Germinal center (tissue), 1 donor: ENCODE results near the gene GSX2.
"Not testable (repeated sequence)": the region's sequence is repeated elsewhere in the genome, so short reads cannot be mapped to it uniquely, and the experiment has no call there.

ENCODE experiments used
- DNase-seq: peaks from one replicate; pipeline ENCODE4 v3.0.0; 2012; ENCODE audit warnings: mixed read lengths, low spot score

The GSX2 gene

DNA sequence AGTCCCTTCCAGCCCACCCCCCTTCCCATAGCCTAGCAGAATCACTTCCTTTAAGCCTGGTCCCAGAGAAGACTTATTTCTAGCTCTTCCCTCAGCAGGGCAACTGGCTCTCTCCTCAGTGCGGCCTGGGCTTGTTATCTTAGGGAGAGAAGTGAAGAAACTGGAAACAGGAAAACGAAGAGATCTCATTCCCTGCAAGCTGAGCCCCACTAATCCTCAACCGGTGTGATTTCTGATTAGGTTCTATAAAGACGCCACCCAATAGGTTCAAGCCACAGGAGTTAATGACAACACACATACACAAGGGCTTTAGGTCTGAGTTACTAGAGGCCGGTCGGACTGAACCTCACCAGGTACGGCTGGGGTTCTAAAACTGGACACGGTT is 3.2 kb downstream of the GSX2 start:
- no peak for DNase-seq

DNA sequence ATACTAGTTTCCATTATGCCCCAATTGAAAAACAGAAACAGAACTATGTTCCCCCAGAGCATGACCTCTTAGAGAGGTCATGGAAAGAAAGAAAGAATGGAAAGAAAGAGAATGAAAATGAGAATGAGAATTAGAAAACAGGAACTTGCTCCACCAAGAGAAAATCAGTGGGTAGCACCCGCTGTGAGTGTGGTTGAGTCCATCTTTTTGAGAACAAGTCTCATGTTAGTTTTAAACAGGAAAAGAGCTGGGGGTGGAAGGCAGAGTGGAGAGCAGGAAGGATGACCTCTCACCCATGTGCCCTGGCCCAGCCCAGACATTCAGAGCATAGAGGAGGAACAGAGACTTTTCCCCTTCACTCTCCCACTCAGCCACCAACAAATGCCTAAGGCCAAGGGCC is 4.9 kb downstream of the GSX2 start:
- DNase-seq, result peak; percentile 51

DNA sequence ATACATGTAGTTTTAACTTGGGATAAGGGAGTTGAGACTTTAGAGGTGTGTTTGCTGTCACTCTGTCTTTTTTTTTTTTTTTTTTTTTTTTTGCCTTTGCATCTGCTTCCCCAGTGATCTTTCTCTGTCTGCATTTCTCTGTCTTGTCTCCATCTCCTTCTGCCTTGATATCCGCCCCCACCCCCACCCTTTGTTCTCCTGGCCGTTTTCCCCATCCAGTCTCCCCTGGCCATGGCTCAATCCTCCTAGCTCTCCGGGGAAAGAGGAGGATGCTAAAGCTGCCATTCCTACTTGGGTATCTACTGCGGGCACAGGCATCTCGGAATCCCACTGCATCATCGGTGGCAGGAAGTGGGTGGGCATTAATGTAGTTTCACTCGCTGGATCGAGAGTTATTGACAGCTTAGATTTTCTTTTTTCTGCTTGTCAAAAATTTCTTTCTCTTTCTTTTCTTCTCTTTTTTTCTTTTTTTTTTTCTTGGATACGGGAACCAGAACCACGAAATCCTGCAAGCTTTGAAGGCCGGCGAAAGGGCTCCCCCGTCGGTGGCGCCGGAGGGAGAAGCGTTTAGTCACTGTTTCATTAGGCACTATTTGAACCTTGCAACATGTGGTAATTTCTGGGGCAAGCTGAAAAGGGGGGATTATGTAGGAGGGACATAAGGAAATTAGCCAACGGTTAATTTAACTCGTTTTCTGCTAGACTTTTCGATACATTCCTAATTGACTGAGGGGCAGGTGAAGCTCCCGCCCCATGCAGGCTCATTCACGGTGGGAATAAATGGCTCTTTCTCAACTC is 8.2 kb downstream of the GSX2 start:
- no peak for DNase-seq

DNA sequence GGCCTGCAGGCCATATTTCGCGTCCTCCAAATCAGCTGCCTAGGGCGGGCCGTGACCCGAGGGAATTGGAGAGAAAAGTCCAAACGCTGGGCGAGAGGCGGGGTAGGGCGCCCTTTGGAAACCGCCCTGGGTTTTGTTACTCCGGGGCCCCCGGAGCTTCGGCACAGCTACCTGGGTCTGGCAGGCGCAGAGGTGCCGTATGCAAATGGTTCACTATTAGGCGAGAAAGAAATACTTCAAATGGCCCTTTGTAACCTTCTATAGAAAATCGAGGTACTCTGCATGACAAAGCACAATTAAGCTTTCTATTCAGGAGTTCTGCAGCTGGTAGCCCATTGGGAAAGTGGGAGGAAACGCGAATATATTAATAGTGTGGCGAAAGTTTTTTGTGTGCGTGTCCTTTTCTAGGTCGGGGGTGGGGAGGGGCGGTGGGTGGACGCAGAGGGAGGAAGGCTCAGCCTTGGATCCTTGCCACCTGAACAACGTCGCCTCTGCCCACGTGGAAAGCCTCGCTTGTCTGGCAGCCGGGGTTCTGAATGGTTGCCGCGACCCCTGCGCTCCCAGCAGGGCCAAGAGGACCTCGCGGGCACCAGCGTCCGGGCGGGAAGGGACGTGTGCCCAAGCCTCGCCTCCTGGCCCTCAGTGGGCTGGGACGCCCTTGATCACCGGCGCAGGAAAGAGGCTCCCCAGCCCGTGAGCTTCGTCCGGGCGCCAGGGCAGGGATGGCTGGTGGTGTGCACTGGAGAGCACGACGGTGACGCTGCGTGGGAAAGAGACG is 9.5 kb downstream of the GSX2 start:
- DNase-seq, result peak; percentile 51

DNA sequence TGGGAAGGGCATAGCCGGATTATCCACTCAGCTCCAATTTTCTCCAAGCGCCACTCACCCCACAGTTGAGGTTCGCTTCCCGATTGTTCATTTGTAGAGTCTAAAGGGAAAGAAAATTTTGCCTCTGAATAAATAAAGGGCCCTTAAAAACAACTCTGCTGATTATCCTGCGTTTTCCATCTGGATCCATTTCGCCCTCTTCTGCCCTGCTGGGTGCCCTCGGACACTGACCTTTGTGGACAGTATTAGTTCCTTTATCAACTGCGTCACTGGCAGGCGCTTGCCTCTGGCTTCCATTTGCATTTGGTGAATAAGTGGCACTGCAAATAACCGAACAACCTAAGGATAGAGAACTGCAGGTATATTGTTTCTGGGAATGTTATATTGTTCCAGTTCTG is 10.1 kb downstream of the GSX2 start:
- no peak for DNase-seq

DNA sequence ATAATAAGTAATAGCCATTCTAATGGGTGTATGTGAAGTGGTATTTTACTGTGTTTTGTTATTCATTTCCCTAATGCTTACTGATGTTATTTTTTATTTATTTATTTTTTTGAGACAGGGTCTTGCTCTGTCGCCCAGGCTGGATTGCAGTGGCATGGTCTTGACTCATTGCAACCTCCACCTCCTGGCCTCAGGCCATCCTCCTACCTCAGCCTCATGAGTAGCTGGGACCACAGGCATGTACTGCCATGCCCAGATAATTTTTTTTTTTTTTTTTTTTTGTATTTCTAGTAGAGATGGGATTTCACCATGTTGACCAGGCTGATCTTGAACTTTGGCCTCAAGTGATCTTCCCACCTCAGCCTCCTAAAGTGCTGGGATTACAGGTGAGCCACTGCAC is 13.2 kb downstream of the GSX2 start:
- not testable (repeated sequence) for DNase-seq

DNA sequence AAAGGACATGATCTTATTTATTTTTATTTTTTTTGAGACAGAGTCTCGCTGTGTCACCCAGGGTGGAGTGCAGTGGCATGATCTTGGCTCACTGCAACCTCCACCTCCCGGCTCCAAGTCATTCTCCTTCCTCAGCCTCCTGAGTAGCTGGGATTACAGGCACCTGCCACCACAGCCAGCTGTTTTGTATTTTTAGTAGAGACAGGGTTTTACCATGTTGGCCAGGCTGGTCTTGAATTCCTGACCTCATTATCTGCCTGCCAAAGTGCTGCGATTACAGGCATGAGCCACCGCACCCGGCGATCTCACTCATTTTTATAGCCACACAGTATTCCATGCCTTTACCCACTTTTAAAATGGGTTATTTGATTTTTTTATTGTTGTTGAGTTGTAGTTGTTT is 16.3 kb downstream of the GSX2 start:
- not testable (repeated sequence) for DNase-seq

DNA sequence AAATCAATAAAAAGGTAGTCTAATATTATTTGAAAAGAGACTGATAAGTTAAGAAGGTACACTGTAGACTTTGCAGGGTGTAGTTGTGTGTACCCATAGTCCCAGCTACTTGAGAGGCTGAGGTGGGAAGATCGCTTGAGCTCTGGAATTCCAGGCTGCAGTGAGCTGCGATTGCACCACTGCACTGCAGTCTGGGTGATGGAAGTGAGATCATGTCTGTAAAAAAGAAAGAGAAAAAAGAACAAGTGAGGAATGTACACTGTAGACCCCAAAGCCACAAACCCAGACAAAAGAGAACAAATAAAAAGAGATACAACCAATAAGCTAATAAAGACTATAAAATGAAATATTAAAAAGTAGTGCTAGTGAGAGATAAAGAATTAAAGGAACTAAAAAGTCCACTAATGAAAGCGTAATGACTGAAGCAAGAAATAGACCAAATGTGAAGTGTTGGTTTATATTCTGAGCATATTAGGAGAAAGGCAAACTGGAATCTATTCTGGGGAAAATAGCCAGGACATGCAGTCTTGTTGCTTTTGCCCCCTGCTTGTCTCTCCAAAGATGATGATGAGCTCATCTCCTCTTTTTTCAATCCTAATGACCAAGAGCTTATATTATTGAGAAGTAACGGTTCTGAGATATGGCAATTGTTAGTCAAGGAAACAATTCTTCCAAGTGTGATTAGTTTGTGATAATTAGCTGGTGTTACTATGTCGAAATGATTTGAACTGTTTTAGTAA is 19.1 kb downstream of the GSX2 start:
- DNase-seq, result no peak

DNA sequence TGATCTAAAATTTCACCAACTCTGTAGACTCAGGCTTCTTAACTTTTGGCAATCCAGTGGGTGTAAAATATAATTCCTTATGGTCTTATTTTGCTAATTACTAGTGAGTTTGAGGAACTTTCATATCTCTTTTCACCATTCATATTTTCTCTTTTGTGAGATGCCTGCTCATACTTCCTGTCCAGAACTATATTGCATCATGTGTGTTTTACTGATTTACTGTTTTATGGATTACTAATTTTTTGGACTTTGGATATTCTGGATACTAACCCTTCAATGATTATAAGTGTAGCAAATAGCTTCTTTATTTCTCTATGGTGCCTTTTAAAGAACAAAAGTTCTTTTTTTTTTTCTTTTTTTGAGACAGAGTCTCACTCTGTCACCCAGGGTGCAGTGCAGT is 20.6 kb downstream of the GSX2 start:
- DNase-seq, result no peak

DNA sequence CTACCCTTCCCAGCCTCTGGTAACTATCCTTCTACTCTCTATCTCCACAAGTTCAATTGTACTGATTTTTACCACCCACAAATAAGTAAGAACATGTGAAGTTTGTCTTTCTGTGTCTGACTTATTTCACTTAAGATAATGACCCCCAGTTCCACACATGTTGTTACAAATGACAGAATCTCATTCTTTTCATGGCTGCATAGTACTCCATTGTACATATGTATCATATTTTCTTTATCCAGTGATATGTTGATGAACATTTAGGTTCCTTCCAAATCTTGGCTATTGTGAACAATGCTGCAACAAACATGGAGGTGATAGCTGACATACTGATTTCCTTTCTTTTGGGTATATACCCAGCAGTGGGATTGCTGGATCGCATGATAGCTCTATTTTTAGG is 27.7 kb downstream of the GSX2 start:
- no peak for DNase-seq

DNA sequence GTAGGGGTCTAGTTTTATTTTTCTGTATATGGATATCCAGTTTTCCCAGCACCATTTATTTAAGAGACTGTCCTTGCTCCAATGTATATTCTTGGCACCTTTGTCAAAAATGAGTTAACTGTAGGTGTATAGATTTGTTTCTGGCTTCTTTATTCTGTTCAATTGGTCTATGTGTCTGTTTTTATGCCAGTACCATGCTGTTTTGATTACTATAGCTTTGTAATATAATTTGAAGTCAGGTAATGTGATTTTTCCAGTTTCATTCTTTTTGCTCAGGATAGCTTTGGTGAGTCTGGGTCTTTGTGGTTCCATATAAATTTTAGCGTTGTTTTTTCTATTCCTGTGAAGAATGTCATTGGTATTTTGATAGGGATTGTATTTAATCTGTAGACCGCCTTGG is 28.7 kb downstream of the GSX2 start:
- not testable (repeated sequence) for DNase-seq

DNA sequence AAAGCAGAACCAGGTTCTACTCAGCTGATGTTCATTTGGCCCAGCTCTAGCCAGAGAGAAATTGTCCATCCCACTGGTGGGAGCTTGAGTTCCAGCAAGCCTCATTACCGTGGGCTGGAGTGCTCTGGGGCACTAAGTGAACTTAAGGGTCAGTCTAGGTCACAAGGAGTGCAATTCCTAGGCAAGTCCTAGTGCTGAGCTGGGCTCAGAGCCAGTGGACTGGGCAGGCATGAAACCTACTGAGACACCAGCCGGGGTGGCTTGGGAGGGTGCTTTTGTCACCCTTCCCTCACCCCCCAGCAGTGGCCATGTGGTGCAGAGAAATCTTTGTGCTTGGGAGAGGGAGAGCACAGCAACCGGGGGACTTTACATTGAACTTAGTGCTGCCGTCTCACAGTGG is 39.4 kb downstream of the GSX2 start:
- DNase-seq, result no peak

DNA sequence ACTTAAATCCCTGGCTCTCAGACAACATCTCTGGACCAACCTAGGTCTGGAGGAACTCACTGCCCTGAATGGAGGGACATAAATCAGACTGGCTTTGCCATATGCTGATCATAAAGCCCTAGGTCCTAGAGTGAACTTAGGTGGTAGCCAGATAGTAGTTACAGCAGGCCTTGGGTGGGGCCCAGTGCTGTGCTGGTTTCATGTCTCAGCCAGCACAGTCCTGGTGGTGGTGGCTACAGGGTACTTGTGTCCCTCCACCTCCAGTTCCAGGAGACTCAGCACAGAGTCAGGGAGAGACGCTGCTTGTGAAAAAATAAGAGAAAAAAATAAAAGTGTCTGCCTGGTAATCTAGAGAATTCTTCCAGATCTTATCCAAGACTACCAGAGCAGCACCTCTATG is 40.3 kb downstream of the GSX2 start:
- no peak for DNase-seq

DNA sequence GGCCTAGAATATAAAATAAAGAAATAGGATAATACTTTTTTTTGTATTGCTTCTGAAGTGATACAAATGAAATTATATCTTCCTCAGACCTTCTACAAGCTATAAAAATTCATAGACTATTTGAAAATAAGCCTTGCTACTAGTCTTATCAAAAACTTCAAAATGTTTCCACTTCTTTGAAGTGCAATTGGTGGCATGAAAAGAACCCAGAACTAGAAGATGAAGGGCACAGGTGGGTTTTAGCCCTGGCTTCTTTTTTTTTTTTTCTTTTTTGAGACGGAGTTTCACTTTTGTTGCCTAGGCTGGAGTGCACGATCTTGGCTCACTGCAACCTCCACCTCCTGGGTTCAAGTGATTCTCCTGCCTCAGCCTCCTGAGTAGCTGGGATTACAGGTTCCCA is 44.2 kb downstream of the GSX2 start:
- DNase-seq, result no peak

DNA sequence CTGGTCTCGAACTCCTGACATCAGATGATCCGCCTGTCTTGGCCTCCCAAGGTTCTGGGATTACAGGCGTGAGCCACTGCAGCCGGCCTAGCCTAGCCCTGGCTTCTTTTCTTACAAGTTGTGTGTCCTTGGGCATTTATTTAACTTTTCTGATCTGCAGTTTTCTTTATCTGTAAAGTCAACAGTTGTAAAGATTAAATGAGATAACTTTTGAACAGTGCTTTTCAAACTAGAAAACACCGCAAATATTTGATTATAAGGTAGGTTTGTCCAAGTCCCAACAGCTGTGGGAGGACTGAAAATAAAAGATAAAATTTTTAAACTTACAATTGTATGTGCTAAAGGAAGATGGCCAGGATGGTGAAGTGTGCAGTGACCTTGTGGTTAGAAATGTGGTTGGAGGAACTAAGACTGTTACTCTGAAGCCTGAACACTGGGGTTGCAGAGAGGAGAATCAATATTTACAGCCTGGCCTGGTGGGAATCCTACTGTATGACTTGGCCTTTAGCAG is 44.8 kb downstream of the GSX2 start:
- no peak for DNase-seq

DNA sequence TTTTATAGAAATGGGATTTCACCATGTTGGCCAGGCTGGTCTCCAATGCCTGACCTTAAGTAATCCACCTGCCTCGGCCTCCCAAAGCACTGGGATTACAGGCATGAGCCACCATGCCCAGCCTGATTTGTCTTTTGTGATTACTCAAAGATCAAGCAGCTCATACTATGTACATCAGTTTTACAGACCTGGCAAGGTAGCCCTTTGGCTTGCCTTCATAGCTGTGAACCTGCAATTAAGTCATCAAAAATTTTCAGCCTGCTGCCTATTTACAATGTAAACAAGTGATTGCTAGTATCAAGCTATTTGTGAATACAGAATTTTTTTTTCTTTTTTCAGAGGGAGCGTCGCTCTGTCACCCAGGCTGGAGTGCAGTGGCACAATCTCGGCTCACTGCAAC is 46.2 kb downstream of the GSX2 start:
- DNase-seq, result no peak

DNA sequence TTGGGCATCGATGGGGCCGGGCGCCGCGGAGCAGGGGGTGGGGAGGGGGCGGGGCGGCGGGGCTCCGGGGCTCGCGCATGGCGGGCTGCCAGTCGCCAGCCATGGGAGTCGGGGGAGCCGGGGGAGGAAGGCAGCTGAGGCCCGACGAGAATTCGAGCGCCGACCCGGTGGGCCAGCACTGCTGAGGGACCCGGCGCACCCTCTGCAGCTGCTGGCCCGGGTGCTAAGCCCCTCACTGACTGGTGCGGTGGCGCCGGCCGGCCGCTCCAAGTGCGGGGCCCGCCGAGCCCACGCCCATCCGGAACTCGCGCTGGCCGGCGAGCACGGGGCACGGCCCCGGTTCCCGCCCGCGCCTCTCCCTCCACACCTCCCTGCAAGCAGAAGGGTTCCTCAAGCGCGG is 49.4 kb downstream of the GSX2 start:
- DNase-seq, result no peak
